Coronary artery (tissue), 2 donors: ENCODE measurements around the gene ADGRL3.

Experiments used
- DNase-seq: peaks from one replicate; pipeline ENCODE4 v3.0.0-alpha.2; 2017; ENCODE audit warnings: low spot score
- H3K27ac ChIP-seq, 2 donors: fragments of 200-600 bp; sonication (generic); one replicate each; pipeline ENCODE4 v1.5.1; 2016 to 2019
- H3K4me3 ChIP-seq: fragments of 200-600 bp; sonication (generic); 2 replicates; pipeline ENCODE4 v1.5.1; 2016; ENCODE audit warnings: mild to moderate bottlenecking, moderate library complexity
- TF ChIP-seq, protein P1 (sequence below): fragments of 200-600 bp; sonication (generic); IDR thresholded peaks from one replicate; pipeline ENCODE4 v1.5.1; 2019; ENCODE audit warnings: antibody characterized with exemption

The ADGRL3 gene

DNA sequence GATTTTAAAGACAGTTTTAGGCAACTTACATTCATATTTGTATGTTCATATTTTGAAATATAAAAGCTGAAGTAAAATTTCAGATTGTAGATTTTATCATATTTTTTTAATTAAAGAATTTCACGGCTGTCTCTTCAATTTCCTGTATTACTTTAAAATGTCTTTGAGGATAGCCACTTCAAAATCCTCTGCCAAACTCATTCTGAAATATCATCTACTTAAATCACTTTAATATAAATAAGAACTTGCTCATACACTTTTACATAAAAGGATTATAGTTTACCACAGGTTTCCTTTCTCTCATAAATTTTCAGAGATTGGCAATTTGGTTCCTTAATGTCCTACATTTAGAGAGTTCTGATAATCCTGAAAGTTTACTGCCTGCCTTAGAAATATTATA lies 478.2 kb downstream of the ADGRL3 start:
- no peak overlapping the region for H3K4me3 ChIP-seq
- no peak overlapping the region for H3K27ac ChIP-seq
- TF ChIP-seq, protein P1, sequence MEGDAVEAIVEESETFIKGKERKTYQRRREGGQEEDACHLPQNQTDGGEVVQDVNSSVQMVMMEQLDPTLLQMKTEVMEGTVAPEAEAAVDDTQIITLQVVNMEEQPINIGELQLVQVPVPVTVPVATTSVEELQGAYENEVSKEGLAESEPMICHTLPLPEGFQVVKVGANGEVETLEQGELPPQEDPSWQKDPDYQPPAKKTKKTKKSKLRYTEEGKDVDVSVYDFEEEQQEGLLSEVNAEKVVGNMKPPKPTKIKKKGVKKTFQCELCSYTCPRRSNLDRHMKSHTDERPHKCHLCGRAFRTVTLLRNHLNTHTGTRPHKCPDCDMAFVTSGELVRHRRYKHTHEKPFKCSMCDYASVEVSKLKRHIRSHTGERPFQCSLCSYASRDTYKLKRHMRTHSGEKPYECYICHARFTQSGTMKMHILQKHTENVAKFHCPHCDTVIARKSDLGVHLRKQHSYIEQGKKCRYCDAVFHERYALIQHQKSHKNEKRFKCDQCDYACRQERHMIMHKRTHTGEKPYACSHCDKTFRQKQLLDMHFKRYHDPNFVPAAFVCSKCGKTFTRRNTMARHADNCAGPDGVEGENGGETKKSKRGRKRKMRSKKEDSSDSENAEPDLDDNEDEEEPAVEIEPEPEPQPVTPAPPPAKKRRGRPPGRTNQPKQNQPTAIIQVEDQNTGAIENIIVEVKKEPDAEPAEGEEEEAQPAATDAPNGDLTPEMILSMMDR, result no peak
- no peak for DNase-seq

DNA sequence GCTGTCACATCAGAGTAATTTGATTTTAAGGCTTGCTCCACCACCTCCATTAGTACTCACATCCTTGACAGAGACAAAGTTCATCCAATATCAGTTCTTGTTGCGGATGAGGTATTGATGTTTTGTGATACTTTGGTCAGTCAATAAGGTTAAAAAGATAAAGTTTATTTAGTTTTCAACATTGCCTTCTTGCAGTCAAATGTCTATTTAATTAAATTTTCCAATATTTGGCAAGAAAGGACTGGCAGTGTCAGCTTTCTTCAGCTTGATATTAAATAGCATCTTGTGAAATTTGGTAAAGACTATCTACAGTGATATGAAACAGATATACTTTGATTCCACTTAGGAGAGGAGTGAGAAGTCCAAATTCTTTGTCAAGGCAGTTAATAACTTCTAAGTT lies 493.4 kb downstream of the ADGRL3 start:
- DNase-seq, result no peak
- no peak overlapping the region for H3K4me3 ChIP-seq
- no peak overlapping the region for H3K27ac ChIP-seq
- TF ChIP-seq, protein P1, result no peak

DNA sequence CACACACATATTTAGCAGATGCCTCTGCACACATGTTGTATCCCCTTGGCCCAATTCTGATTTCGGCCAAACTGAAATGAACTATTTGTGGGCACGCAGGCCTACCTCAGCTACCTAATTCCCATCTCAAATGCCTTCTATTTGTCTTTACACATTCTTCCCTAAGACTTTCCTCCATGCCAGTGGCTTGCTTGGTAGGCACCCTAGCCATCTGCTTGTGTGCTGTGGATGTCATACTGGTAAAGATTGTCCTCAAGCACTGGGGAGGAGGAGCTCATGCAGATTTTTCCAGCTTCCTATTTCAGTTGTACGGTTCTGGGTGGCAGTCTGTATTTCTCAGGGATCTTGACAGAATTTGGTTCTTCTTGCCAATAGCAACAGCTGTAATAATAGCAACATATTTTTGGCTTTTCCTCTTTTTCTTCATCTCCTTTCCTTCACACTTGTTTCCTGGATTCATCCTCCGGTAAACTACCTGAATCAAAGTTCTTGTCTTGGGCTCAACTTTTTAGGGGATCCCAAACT lies 514.3 kb downstream of the ADGRL3 start:
- TF ChIP-seq, protein P1, result no peak
- Histone ChIP-seq H3K27ac (no peak overlapping the region), H3K4me3 (no peak overlapping the region)
- DNase-seq, result no peak

DNA sequence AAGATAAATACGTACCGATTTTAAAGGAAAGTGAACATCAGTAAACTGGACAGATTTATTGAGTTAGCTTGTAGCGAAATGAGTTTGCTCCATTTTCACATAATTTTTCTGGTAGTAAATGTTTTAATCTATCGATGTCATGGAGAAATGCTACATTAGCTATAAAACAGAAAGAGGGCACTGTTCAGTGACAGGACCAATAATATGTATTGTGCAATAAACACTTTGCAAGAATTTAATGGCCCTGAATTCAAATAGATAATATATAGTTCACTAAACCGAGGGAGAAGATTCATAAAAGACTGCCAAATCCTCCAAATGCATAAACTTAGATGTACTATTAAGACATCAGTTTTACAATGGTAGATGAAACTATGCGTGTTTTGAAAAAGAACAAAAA lies 516.3 kb downstream of the ADGRL3 start:
- no peak overlapping the region for H3K27ac ChIP-seq
- no peak for DNase-seq
- H3K4me3 ChIP-seq, result no peak overlapping the region
- TF ChIP-seq, protein P1, result no peak

DNA sequence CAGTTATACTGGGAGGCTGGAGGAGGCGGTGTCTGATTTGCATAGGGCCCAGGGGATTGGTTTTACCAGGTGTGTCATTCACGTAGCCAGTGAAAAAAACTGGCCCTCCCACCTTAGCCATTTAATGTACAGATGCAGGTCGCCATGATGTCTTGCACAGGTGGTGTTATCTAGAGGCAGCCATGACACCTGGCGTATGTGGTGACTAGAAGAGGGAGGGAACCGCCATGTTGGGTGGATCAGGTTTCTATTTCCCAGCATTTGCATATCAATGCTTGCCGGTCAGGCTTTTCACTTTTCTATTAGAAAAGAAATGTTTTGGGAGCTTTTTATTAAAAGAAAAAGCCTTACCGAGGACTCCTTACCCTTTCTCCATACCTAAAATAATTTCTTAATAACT lies 523.4 kb downstream of the ADGRL3 start:
- TF ChIP-seq, protein P1, result no peak

DNA sequence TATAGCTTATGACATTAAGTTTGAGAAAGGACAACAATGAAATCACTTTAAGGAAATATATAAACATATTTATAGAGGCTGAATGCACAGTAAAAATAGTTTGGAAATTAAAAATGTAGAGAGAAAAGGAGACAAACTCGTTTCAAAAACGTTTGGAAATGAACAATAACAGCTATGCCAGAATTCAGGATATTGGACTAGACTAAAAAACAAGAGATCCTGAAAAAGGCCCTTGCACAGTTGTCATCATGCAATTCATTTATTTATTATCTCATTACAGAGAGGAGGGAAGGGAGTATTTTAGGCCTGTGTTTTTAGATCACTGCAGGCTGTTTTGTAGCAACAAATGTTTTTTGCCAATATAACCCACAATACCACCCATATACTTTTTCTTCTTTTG lies 527.2 kb downstream of the ADGRL3 start:
- DNase-seq, result no peak
- Histone ChIP-seq H3K27ac (no peak overlapping the region), H3K4me3 (no peak overlapping the region)
- TF ChIP-seq, protein P1, result no peak

More for the DNA sequence above, 523.4 kb downstream of the ADGRL3 start:
- Histone ChIP-seq H3K4me3 (no peak overlapping the region), H3K27ac (no peak overlapping the region)
- no peak for DNase-seq

- Histone ChIP-seq H3K27ac (no peak overlapping the region), H3K4me3 (no peak overlapping the region)
- TF ChIP-seq, protein P1, result no peak
- no peak for DNase-seq
Observed at GRCh38 chr4:61734409-61734808, 534.3 kb downstream of the ADGRL3 start.
